Measurements from ENCODE around the gene CYP1B1.

The CYP1B1 gene

DNA sequence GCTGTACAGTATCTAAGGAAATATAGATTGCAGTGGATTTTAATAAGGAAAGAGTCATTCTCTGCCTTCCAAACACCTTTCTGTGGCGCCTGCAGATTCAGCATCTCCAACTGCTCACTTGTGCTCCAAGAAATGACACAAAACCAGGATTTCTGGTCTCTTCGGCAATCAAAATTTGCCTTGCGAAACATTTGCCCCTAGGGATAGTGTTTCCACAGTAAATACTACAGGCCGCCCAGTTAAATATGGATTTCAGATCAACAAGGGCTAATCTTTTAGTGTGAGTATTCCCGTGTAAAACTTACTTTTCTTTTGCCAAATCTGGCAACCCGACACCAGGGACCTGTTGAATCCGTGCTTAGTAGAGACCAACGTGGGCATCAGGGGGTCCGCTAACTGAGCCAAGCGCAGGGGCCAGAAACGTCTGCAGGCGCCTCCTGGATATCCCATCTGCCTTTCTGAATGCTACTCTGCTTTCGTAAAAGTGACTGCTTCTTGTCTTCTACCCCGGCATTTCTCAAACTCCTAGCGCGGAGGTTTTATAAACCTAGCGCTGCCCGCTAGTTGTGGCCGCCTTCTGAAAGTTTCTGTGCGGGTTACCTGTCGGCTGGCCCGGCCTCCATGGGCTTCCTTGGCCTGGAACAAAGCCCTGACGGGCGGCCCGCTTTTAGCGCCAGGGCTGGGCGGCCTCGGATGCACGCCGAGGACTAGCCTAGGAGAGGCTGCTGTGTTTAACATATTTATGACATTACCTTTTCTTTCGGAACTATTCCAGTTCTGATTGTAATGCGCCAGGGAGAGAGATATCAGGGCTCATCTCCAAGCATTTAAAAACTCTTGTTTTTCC lies 2.5 kb downstream of the CYP1B1 start:
- TF ChIP-seq, protein P1, sequence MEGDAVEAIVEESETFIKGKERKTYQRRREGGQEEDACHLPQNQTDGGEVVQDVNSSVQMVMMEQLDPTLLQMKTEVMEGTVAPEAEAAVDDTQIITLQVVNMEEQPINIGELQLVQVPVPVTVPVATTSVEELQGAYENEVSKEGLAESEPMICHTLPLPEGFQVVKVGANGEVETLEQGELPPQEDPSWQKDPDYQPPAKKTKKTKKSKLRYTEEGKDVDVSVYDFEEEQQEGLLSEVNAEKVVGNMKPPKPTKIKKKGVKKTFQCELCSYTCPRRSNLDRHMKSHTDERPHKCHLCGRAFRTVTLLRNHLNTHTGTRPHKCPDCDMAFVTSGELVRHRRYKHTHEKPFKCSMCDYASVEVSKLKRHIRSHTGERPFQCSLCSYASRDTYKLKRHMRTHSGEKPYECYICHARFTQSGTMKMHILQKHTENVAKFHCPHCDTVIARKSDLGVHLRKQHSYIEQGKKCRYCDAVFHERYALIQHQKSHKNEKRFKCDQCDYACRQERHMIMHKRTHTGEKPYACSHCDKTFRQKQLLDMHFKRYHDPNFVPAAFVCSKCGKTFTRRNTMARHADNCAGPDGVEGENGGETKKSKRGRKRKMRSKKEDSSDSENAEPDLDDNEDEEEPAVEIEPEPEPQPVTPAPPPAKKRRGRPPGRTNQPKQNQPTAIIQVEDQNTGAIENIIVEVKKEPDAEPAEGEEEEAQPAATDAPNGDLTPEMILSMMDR (IDR thresholded peaks at IDR 0.05; ENCODE audit: low read depth, low read length), result no peak
- Histone ChIP-seq H3K27me3 (no peaks in the 10 kb centered on the region), H3K36me3 (no peaks in the 10 kb centered on the region), H3K9me3 (no peaks in the 10 kb centered on the region), H3K4me3 (ENCODE audit: low read depth, low read length) (no peak overlapping the region), H3K4me1 (no peaks in the 10 kb centered on the region)
- no peak for DNase-seq

GRCh38 chr2:38070438-38070837 lies 5.5 kb downstream of the CYP1B1 start:
- H3K4me3 ChIP-seq (ENCODE audit: low read depth, low read length), result no peak overlapping the region
- TF ChIP-seq, protein P1 (IDR thresholded peaks at IDR 0.05; ENCODE audit: low read depth, low read length), result no peak
- H3K36me3 ChIP-seq, result no peaks in the 10 kb centered on the region
- DNase-seq, result no peak
- no peaks in the 10 kb centered on the region for H3K4me1 ChIP-seq
- H3K9me3 ChIP-seq, result no peaks in the 10 kb centered on the region
- no peaks in the 10 kb centered on the region for H3K27me3 ChIP-seq

GRCh38 chr2:38068234-38068633 lies 7.7 kb downstream of the CYP1B1 start:
- Histone ChIP-seq H3K4me1 (no peaks in the 10 kb centered on the region), H3K36me3 (no peaks in the 10 kb centered on the region), H3K27me3 (no peaks in the 10 kb centered on the region), H3K4me3 (ENCODE audit: low read depth, low read length) (no peak overlapping the region), H3K9me3 (no peaks in the 10 kb centered on the region)
- DNase-seq, result no peak
- TF ChIP-seq, protein P1 (IDR thresholded peaks at IDR 0.05; ENCODE audit: low read depth, low read length), result no peak

DNA sequence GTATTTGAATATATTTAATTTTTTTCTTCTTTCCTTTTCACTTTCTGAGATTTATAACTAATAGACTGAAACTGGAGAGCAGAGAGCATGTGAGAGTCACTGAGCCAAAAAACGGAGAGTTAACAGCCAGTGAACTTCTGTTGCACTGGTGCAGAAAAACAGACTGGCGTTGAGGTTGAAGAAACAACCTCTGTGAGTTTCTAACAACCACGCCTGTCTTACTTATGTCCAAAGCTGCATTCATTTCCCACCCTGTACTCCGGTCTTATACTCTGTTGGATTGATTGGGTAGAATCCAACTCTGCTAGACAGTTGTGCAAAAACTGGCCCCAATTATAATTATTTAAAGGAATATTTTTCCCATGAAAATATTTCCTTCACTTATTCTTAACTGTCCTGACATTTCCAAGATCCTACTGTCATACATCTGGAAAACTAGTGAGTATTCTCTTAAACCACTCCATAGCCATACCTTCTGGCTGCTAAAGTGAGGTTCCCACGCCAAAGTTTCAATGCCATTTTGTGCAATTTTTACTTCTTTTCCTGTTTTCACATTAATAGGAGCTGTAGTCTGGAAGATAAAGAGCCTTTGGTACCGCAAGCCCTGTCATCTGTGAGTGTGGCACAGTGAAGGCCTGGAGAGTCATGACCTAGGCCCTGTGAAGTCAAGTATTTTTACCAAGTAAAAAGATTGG lies 9.4 kb downstream of the CYP1B1 start:
- TF ChIP-seq, protein P1 (IDR thresholded peaks at IDR 0.05; ENCODE audit: low read depth, low read length), result no peak
- Histone ChIP-seq H3K27me3 (no peaks in the 10 kb centered on the region), H3K36me3 (no peaks in the 10 kb centered on the region), H3K9me3 (no peaks in the 10 kb centered on the region), H3K4me1 (no peaks in the 10 kb centered on the region), H3K4me3 (ENCODE audit: low read depth, low read length) (no peak overlapping the region)
- no peak for DNase-seq

DNA sequence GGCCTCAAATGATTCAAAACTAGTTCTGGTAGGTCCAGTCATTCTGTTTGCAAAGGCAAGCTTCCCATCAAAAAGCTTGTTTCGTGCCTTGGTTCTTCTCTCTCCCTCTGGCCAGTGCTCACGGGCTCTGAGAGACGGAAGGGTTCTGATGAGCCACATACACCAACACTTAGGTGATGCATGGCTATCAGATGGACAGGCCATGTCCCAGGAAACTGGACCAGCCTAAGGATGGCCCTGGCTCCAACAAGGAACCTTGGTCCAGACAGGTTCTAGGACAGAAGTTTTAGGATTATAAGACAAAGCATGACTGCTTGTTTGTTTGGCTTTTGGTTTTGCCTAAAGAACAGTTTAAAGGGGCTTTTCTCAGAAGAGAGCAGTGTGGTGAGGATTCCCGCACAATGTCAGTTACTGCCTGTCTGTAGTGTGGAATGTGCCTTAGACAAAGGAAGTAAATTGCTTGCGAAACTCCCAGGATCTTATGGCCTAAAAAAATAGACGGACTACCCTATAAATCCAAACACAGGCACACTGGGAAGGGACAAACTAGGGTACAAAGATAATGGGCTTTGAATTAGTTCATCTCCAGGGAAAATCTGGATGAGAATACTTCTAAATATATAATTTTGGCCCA lies 10.3 kb downstream of the CYP1B1 start:
- Histone ChIP-seq H3K4me3 (ENCODE audit: low read depth, low read length) (no peak overlapping the region), H3K4me1 (no peaks in the 10 kb centered on the region), H3K9me3 (no peaks in the 10 kb centered on the region), H3K36me3 (no peaks in the 10 kb centered on the region), H3K27me3 (no peaks in the 10 kb centered on the region)
- TF ChIP-seq, protein P1 (IDR thresholded peaks at IDR 0.05; ENCODE audit: low read depth, low read length), result no peak
- DNase-seq, result no peak

Data from BE2C (cell line).